ENCODE data around the gene MIER2.

DNA sequence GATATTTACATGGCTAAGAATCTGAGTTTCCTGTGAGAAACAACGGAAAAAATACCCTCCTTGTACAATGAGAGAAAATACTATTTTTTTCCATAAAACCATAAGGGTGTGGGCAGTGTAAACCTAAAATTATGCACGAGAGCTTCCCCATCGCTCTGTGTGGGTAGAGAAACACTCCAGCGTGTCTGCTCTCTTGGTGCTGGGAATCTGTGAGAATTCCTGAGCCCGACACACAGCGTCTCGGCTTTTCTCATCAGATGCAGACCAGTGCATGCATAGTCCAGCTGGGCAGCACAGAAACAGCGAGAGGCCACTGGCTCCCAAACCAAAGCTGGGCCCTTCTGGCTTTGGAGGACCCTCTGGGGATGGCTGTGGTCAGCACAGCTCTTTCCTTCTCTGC, 65.4 kb downstream of the MIER2 start:
- TF ChIP-seq, protein P1, sequence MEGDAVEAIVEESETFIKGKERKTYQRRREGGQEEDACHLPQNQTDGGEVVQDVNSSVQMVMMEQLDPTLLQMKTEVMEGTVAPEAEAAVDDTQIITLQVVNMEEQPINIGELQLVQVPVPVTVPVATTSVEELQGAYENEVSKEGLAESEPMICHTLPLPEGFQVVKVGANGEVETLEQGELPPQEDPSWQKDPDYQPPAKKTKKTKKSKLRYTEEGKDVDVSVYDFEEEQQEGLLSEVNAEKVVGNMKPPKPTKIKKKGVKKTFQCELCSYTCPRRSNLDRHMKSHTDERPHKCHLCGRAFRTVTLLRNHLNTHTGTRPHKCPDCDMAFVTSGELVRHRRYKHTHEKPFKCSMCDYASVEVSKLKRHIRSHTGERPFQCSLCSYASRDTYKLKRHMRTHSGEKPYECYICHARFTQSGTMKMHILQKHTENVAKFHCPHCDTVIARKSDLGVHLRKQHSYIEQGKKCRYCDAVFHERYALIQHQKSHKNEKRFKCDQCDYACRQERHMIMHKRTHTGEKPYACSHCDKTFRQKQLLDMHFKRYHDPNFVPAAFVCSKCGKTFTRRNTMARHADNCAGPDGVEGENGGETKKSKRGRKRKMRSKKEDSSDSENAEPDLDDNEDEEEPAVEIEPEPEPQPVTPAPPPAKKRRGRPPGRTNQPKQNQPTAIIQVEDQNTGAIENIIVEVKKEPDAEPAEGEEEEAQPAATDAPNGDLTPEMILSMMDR (conservative IDR thresholded peaks at IDR 0.05; ENCODE audit: low read depth, low read length): no peak
- TF ChIP-seq EZH2phosphoT487 (IDR thresholded peaks at IDR 0.05; ENCODE audit: borderline replicate concordance, low read length): no peak
